WERI-Rb-1 (cell line): ENCODE data around the gene RUNX2.

Experiments used
- DNase-seq: peaks from one replicate; pipeline ENCODE4 v3.0.0-alpha.2; 2020
- H3K27ac ChIP-seq: fragments of 250-450 bp; sonication (Bioruptor Pico); 2 replicates; pipeline ENCODE4 v1.5.1; 2020; ENCODE audit warnings: mild to moderate bottlenecking, moderate library complexity
- H3K27me3 ChIP-seq: fragments of 250-450 bp; sonication (Bioruptor Pico); 2 replicates; pipeline ENCODE4 v1.5.1; 2021; ENCODE audit warnings: mild to moderate bottlenecking, low read depth, moderate library complexity; ENCODE audit not compliant: insufficient read depth, severe bottlenecking
- H3K36me3 ChIP-seq: fragments of 250-450 bp; sonication (Bioruptor Pico); 2 replicates; pipeline ENCODE4 v1.5.1; 2020; ENCODE audit warnings: mild to moderate bottlenecking, moderate library complexity
- H3K4me3 ChIP-seq: 2 replicates; pipeline ENCODE4 v1.5.1; 2011; ENCODE audit warnings: low read depth, mild to moderate bottlenecking, control low read depth, low read length
- H3K9me3 ChIP-seq: fragments of 250-450 bp; sonication (Bioruptor Pico); 2 replicates; pipeline ENCODE4 v1.5.1; 2021; ENCODE audit warnings: mild to moderate bottlenecking, moderate library complexity; ENCODE audit not compliant: severe bottlenecking
- TF ChIP-seq, protein P1 (sequence below): IDR thresholded peaks from 2 replicates; pipeline ENCODE4 v1.5.1; 2011; ENCODE audit warnings: low read depth, mild to moderate bottlenecking, control low read depth, inconsistent platforms, low read length

RUNX2 gene

DNA sequence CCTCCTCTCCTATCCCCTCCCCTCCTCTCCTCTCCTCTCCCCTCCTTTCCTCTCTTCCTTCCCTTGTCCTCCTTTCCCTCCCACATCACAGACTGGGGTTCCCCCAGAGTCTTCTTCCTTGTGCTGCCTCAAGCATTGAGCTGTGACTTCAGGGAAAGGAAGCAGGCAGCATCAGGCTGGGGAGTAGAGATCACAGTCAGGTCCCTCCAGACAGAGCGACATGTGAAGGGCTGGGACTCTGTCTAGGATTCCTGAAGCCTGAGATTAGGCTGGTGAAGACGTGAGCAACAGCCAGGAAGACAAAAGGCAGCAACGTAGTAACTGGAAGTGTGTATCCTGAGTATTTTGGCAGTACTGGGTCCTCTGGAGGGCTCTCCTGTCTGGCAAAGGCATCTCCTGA lies 315.0 kb downstream of the RUNX2 start:
- DNase-seq: no peak
- H3K27ac ChIP-seq: no peak overlapping the region
- no peaks in the 10 kb centered on the region for H3K36me3 ChIP-seq
- H3K27me3 ChIP-seq: no peaks in the 10 kb centered on the region
- H3K4me3 ChIP-seq: no peak overlapping the region
- H3K9me3 ChIP-seq: no peaks in the 10 kb centered on the region
- TF ChIP-seq, protein P1, sequence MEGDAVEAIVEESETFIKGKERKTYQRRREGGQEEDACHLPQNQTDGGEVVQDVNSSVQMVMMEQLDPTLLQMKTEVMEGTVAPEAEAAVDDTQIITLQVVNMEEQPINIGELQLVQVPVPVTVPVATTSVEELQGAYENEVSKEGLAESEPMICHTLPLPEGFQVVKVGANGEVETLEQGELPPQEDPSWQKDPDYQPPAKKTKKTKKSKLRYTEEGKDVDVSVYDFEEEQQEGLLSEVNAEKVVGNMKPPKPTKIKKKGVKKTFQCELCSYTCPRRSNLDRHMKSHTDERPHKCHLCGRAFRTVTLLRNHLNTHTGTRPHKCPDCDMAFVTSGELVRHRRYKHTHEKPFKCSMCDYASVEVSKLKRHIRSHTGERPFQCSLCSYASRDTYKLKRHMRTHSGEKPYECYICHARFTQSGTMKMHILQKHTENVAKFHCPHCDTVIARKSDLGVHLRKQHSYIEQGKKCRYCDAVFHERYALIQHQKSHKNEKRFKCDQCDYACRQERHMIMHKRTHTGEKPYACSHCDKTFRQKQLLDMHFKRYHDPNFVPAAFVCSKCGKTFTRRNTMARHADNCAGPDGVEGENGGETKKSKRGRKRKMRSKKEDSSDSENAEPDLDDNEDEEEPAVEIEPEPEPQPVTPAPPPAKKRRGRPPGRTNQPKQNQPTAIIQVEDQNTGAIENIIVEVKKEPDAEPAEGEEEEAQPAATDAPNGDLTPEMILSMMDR: no peak

DNA sequence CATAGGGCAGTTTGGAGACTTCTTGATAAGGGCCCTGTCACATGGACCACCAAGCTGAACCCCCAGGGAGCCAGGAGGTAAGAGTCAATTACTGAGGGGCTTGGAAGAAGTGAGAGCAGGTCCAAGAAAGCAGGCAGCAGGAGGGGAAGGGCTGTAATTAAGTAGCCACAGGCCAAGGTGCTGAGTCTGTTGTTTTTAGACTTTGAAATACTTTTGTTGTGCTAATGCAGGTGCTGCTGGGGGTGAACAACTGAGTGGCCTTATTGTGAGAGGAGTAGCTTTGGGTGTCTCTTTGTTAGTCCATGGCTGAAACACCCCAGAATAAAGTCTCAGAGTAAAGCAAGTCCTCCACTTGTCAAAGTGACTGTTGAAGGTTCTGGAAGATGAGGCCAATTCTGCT lies 316.6 kb downstream of the RUNX2 start:
- no peak overlapping the region for H3K27ac ChIP-seq
- H3K9me3 ChIP-seq: no peaks in the 10 kb centered on the region
- H3K27me3 ChIP-seq: no peaks in the 10 kb centered on the region
- TF ChIP-seq, protein P1: no peak
- no peaks in the 10 kb centered on the region for H3K36me3 ChIP-seq
- DNase-seq: no peak
- H3K4me3 ChIP-seq: no peak overlapping the region

DNA sequence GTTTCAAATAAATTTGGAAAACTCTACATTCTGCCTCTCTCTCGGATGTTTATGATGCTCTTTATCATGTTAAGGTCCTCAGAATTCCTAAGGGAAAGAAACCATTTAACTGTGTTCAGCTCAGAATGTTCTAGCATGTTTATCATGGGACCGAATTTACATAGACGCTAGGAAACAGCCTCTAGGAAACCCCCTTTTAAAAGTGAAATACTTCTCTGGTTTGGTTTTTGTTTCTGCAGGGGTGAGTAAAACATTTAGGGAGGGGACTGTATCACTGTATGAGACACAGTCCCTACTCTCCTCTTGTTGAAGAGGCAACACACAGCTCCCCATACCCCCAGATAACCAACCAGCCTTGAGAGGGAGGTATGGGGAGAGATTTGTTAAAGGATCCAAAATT lies 317.2 kb downstream of the RUNX2 start:
- no peak for DNase-seq
- TF ChIP-seq, protein P1: no peak
- no peaks in the 10 kb centered on the region for H3K27me3 ChIP-seq
- no peaks in the 10 kb centered on the region for H3K9me3 ChIP-seq
- H3K4me3 ChIP-seq: no peak overlapping the region
- H3K27ac ChIP-seq: no peak overlapping the region
- H3K36me3 ChIP-seq: no peaks in the 10 kb centered on the region

DNA sequence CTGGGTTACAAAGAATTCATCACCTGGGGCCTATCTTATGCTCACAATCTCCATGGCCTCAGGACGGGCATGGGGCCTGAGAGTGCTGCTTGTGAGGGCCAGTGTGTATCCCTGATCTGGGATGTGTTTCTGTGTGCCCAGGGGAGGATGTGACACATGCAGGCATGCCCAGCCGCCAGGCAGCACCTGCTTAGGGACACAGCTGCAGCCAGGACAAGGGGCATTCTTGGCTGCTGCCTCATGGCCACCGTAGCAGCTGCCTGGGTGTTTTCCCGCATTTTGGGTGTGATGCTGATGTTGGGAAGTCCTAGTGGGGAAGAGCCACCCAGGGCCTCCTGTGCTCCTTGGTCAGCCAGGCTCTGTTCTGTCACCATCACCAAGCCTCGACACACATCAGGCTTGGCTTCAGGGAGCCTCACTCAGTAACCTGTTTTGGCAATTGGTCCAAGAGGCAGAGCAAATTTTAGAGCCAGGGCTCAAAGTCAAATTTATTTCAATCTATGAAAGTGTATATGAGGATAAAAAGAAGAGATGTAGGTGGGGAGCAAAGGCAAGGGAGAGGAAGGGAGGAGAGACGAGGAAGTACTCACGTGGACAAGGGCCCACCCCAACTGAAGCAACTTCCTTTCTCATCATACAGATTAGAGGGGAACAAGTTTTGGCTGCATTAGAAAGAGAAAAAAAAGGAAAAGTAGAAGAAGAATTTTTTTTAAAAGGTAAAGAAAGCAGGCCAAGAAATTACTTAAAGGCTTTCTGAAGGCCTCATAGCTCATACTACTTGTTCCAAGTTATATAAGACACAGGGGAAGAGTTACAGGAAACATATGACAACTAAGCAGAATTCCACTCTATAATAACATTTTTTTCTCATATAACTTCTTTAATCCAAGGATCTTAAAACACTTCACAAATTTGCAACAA lies 319.5 kb downstream of the RUNX2 start:
- Histone ChIP-seq H3K36me3 (no peaks in the 10 kb centered on the region), H3K27me3 (no peaks in the 10 kb centered on the region), H3K4me3 (no peak overlapping the region), H3K27ac (peak overlapping the region; percentile 18; the same call in 1 of the 2 replicates), H3K9me3 (no peaks in the 10 kb centered on the region)
- no peak for DNase-seq
- TF ChIP-seq, protein P1: no peak

DNA sequence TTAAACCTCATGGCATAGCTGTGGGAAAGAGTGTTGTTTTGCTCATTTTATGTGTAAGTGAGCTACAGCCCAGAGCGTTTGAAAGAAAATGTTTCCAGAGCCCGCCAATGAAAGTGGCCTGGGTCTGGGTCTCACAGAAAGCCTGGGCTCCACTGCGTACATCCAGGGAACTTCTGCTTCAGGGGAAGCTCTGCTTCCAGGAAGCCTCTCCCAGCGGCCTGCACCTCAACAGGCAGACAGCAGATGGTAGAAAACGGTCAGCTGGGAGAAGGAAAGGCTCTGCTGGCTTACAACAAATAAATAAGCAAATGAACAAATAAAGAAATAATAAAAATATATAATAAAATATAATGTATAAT lies 320.1 kb downstream of the RUNX2 start:
- peak overlapping the region; percentile 18; the same call in 1 of the 2 replicates for H3K27ac ChIP-seq
- H3K27me3 ChIP-seq: no peaks in the 10 kb centered on the region
- TF ChIP-seq, protein P1: no peak
- H3K36me3 ChIP-seq: no peaks in the 10 kb centered on the region
- H3K4me3 ChIP-seq: no peak overlapping the region
- H3K9me3 ChIP-seq: no peaks in the 10 kb centered on the region
- peak; percentile 54 for DNase-seq
